ENCODE measurements around the gene SPTA1.
"Not testable (repeated sequence)": the region's sequence is repeated elsewhere in the genome, so short reads cannot be mapped to it uniquely, and the experiment has no call there.

Gene SPTA1

GRCh38 chr1:158691907-158692306 is 5.4 kb upstream of the SPTA1 start:
- no peak for DNase-seq
- no peak for TF ChIP-seq CTCF (IDR thresholded peaks at IDR 0.05; ENCODE audit: low read depth, low read length)

DNA sequence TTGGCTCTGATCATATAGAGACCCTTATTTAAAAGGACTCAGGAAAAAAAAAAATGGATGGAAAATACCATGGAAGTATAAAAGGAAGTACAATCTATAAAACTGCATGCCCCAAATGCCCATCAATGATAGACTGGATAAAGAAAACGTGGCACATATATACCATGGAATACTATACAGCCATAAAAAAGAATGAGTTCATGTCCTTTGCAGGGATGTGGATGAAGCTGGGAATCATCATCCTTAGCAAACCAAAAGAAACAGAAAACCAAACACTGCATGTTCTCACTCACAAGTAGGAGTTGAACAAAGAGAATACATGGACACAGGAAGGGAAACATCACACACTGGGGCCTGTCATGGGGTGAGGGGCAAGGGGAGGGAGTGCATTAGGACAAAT is 4.6 kb upstream of the SPTA1 start:
- not testable (repeated sequence) for H3K4me3 ChIP-seq (ENCODE audit: low read depth, low read length); H3K4me1 ChIP-seq; H3K27me3 ChIP-seq; DNase-seq; H3K36me3 ChIP-seq; H3K9me3 ChIP-seq

More at GRCh38 chr1:158691907-158692306, 5.4 kb upstream of the SPTA1 start:
- Histone ChIP-seq H3K36me3 (no peaks in the 10 kb centered on the region), H3K9me3 (no peaks in the 10 kb centered on the region; the same call in 1 of the 2 replicates), H3K4me3 (ENCODE audit: low read depth, low read length) (no peak overlapping the region), H3K27me3 (no peaks in the 10 kb centered on the region), H3K4me1 (no peaks in the 10 kb centered on the region)

DNA sequence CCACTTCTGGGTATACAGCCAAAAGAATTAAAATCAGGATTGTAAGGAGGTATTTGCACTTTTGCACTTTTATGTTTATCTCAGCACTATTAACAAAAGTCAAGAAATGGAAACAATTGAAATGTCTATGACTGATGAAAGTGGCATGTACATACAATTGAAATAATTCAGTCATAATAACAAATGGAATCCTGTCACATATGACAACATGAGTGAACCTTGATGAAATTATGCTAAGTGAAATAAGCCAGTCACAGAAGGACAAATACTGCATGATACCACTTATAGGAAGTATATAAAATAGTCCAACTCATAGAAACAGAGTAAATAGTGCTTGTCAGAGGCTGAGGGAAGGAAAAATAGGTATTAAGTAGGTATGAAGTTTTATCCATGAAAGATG is 3.4 kb upstream of the SPTA1 start:
- no peak overlapping the region for H3K4me3 ChIP-seq (ENCODE audit: low read depth, low read length)
- H3K9me3 ChIP-seq = no peaks in the 10 kb centered on the region; the same call in 1 of the 2 replicates
- H3K36me3 ChIP-seq = no peaks in the 10 kb centered on the region
- H3K27me3 ChIP-seq = no peaks in the 10 kb centered on the region
- no peak for TF ChIP-seq CTCF (IDR thresholded peaks at IDR 0.05; ENCODE audit: low read depth, low read length)
- no peak for DNase-seq
- H3K4me1 ChIP-seq = no peaks in the 10 kb centered on the region

GRCh38 chr1:158689110-158689509 is 2.6 kb upstream of the SPTA1 start:
- Histone ChIP-seq H3K4me1 (no peaks in the 10 kb centered on the region), H3K9me3 (no peaks in the 10 kb centered on the region; the same call in 1 of the 2 replicates), H3K27me3 (no peaks in the 10 kb centered on the region), H3K4me3 (ENCODE audit: low read depth, low read length) (no peak overlapping the region), H3K36me3 (no peaks in the 10 kb centered on the region)
- no peak for TF ChIP-seq CTCF (IDR thresholded peaks at IDR 0.05; ENCODE audit: low read depth, low read length)
- no peak for DNase-seq

DNA sequence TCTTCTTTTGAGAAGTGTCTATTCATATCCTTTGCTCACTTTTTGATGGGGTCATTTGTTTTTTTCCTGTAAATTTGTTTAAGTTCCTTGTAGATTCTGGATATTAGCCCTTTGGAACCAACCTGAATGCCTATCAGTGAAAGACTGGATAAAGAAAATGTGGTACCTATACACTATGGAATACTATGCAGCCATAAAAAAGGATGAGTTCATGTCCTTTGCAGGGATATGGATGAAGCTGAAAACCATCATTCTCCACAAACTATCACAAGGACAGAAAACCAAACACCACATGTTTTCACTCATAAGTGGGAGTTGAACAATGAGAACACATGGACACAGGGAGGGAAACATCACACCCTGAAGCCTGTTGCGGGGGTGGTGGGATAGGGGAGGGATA is 1.8 kb upstream of the SPTA1 start:
- H3K36me3 ChIP-seq, H3K4me1 ChIP-seq, DNase-seq: not testable (repeated sequence)

DNA sequence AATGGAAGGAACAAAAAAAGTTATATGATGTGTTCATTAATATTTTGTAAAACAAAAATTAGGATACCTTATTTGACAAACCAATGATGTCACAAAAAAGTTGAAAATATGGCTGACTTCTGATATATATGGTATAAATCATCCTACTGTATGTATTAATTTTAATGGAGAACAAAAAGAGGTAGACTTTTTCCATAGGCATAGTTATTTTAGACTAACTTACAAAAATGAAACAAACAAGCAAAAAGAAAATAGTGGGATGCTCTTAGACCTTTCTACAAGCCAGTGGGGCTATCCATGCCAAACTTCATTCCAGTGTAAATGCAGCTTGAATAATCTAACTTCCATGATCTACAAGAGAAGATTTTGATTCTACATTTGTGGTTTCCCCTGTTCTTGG is 522 bp upstream of the SPTA1 start:
- Histone ChIP-seq H3K4me3 (ENCODE audit: low read depth, low read length) (no peak overlapping the region), H3K27me3 (no peaks in the 10 kb centered on the region), H3K4me1 (no peaks in the 10 kb centered on the region), H3K9me3 (no peaks in the 10 kb centered on the region), H3K36me3 (no peaks in the 10 kb centered on the region)
- TF ChIP-seq CTCF (IDR thresholded peaks at IDR 0.05; ENCODE audit: low read depth, low read length) = no peak
- no peak for DNase-seq

More for the DNA sequence above, 1.8 kb upstream of the SPTA1 start:
- not testable (repeated sequence) for H3K27me3 ChIP-seq; H3K9me3 ChIP-seq; H3K4me3 ChIP-seq (ENCODE audit: low read depth, low read length)

GRCh38 chr1:158685085-158685484 is 1.4 kb downstream of the SPTA1 start:
- no peak for DNase-seq
- H3K4me3 ChIP-seq (ENCODE audit: low read depth, low read length) = no peak overlapping the region
- no peak for TF ChIP-seq CTCF (IDR thresholded peaks at IDR 0.05; ENCODE audit: low read depth, low read length)
- no peaks in the 10 kb centered on the region for H3K27me3 ChIP-seq
- no peaks in the 10 kb centered on the region for H3K9me3 ChIP-seq
- H3K4me1 ChIP-seq = no peaks in the 10 kb centered on the region
- no peaks in the 10 kb centered on the region for H3K36me3 ChIP-seq

Data from BE2C (cell line).